ENCODE results near the gene ADAP1. TPM values are rescaled to one million over a fixed set of nuclear protein-coding genes. Genes with fewer than 3 reads are reported as not detected.

Gene ADAP1
- total RNA-seq, 2 experiments from 2014 or later = 2.4 to 7.0 TPM

DNA sequence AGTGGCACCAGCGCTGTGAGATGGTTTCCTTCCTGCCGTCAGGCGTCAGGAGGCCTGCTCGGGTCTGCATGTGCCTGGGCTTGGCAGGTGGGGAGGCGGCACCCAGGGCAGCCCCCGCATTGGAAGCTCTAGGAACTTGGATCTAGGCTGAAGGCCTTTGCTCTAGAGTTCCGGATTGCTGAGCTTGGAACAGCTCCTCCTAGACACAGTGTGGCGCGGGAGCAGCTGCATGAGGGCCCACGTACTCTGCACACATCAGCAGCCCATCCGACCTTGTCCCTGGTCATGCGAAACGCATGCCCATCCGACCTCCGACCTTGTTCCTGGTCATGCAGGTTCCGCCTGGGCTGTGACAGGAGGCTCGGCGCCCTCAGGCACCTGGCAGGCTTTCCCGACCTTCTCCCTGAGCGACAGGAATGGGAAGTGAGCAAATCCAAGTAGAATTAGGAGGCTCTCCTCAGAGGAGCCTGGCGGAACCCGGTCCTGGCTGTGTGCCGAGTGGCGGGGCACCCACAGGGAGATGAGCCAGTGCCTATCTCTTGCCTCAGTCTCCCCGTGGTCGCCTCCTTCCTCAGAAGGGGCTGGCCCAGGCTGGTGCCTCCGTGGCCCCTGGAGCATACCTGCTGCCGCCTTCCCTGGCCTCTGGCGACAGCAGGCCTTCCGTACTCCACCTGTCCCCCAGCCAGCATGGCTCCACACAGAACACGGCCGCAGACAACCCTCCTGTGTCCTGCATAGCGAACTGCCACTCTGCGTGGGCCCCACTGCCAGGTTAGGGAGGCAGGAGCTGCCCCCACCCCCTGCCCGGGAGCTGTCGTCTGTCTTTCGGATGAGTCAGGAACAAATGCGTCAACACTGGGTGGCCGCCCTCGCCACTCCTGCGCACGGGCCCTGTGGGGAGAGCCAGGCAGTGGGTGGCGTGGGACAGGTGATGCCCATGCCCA, 66.1 kb downstream of the ADAP1 start:
- BruUV-seq (replicated peaks) = no TSS peak
- H3K9me2 ChIP-seq (ENCODE audit: insufficient read depth, low read length) = no peaks in the 10 kb centered on the region
- CTCF ChIA-PET (ENCODE audit: unreplicated experiment) = no interaction called here
- peaks cover 66% of the 10 kb centered on the region for H3K36me3 ChIP-seq (ENCODE audit: insufficient read depth, low read length)
- no peak for TF ChIP-seq EZH2phosphoT487 (IDR thresholded peaks at IDR 0.05; ENCODE audit: borderline replicate concordance, low read depth, low read length)
- TF ChIP-seq, protein P1, sequence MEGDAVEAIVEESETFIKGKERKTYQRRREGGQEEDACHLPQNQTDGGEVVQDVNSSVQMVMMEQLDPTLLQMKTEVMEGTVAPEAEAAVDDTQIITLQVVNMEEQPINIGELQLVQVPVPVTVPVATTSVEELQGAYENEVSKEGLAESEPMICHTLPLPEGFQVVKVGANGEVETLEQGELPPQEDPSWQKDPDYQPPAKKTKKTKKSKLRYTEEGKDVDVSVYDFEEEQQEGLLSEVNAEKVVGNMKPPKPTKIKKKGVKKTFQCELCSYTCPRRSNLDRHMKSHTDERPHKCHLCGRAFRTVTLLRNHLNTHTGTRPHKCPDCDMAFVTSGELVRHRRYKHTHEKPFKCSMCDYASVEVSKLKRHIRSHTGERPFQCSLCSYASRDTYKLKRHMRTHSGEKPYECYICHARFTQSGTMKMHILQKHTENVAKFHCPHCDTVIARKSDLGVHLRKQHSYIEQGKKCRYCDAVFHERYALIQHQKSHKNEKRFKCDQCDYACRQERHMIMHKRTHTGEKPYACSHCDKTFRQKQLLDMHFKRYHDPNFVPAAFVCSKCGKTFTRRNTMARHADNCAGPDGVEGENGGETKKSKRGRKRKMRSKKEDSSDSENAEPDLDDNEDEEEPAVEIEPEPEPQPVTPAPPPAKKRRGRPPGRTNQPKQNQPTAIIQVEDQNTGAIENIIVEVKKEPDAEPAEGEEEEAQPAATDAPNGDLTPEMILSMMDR (conservative IDR thresholded peaks at IDR 0.05; ENCODE audit: low read length) = no peak
- intact Hi-C loops (cut with micrococcal nuclease; ENCODE audit: unreplicated experiment) = no loop called here
- H3K79me2 ChIP-seq (ENCODE audit: insufficient read depth, low read depth, low read length) = peaks cover 22% of the 10 kb centered on the region; the same call in 1 of the 2 replicates
- no peak for DNase-seq (ENCODE audit: low spot score)
- H4K20me1 ChIP-seq (ENCODE audit: insufficient read depth, low read length) = no peaks in the 10 kb centered on the region
- H3K9me3 ChIP-seq (ENCODE audit: low read length) = no peaks in the 10 kb centered on the region
- H2AFZ ChIP-seq (ENCODE audit: low read length) = no peak overlapping the region
- no peak overlapping the region for H3K4me2 ChIP-seq (ENCODE audit: low read length)
- H3K4me3 ChIP-seq (ENCODE audit: low read depth, low read length, poor library complexity, severe bottlenecking) = no peak overlapping the region
- H3K4me1 ChIP-seq (ENCODE audit: insufficient read depth, low read length, poor library complexity, severe bottlenecking) = no peaks in the 10 kb centered on the region
- POLR2A ChIA-PET = no interaction called here
- H3K27ac ChIP-seq (ENCODE audit: low read depth, low read length, poor library complexity, severe bottlenecking) = no peak overlapping the region

DNA sequence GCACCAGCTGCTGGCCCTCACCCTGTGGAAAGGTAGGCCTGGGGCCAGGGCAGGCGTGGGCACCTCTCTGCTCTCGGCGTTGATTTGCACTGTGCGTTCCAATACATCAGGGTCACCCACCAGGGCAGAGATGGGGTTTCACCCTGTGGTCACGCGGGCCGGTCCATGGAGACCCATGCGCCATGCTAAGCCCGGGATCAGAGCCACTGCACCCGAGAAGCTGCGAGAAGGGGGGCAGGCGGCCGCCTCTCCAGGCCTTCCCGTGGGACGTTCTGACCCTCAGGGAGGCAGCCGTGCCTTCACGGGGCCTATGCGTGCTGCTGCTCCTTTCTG, 67.0 kb downstream of the ADAP1 start:
- Histone ChIP-seq H3K27ac (ENCODE audit: low read depth, low read length, poor library complexity, severe bottlenecking) (no peak overlapping the region), H2AFZ (ENCODE audit: low read length) (no peak overlapping the region), H3K9me2 (ENCODE audit: insufficient read depth, low read length) (no peaks in the 10 kb centered on the region), H3K4me1 (ENCODE audit: insufficient read depth, low read length, poor library complexity, severe bottlenecking) (no peaks in the 10 kb centered on the region), H3K36me3 (ENCODE audit: insufficient read depth, low read length) (peaks cover 65% of the 10 kb centered on the region), H4K20me1 (ENCODE audit: insufficient read depth, low read length) (no peaks in the 10 kb centered on the region), H3K4me2 (ENCODE audit: low read length) (no peak overlapping the region), H3K79me2 (ENCODE audit: insufficient read depth, low read depth, low read length) (peaks cover 31% of the 10 kb centered on the region; the same call in 1 of the 2 replicates), H3K9me3 (ENCODE audit: low read length) (no peaks in the 10 kb centered on the region), H3K4me3 (ENCODE audit: low read depth, low read length, poor library complexity, severe bottlenecking) (no peak overlapping the region)
- CTCF ChIA-PET (ENCODE audit: unreplicated experiment) = no interaction called here
- BruUV-seq (replicated peaks) = no TSS peak
- TF ChIP-seq, protein P1 (conservative IDR thresholded peaks at IDR 0.05; ENCODE audit: low read length) = no peak
- TF ChIP-seq EZH2phosphoT487 (IDR thresholded peaks at IDR 0.05; ENCODE audit: borderline replicate concordance, low read depth, low read length) = no peak
- POLR2A ChIA-PET = no interaction called here
- DNase-seq (ENCODE audit: low spot score) = no peak
- intact Hi-C loops (cut with micrococcal nuclease; ENCODE audit: unreplicated experiment) = no loop called here

Data from OCI-LY7 (cell line).